ENCODE data around the gene C22orf42. TPM values are rescaled to one million over a fixed set of nuclear protein-coding genes. Genes with fewer than 3 reads are reported as not detected.

Gene C22orf42, protein sequence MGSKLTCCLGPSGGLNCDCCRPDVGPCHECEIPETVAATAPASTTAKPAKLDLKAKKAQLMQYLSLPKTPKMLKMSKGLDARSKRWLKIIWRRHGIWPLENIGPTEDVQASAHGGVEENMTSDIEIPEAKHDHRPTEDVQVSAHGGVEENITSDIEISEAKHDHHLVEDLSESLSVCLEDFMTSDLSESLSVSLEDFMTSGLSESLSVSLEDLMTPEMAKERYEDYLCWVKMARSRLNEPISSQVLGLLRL
- total RNA-seq, result not detected

DNA sequence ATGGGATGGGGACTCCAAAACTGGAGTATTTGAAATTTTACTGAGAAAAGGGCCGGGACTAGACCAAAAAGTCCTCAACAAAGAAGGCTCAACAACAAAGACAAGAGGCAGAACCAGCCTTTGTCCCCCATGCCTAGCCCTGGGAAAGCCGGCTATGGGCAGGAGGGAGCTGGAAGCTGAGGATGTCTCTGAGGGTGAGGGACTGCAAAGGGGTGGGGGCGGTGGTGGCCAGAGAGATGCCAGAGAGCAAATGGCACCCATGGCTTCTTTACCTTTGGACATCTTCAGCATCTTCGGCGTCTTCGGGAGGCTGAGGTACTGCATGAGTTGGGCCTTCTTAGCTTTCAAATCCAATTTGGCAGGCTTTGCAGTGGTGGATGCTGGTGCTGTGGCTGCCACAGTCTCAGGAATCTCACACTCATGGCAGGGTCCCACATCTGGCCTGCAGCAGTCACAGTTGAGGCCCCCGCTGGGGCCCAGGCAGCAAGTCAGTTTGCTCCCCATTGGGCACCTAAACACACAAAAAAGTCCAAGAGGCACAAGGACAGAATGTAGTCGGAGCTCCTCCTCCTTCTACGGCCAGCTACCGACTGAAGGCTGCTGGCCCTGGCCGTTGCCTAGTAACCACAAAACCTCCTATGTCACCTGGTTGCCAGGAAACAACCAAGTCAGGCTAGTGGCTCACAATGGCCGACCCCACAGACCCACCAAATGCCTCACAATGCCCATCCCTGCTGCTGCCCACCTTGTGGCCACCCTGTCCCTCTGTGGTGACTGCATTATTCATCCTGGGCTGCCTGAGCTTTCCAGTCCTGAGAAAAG is at the start of gene C22orf42:
Gene C22orf42 (minus strand): TSS at position 592 of the 822 bp plus-strand sequence. CDS start 88 bp downstream, at position 504.
- no peak for DNase-seq
- Histone ChIP-seq H3K4me3 (no peak within 1 kb of the TSS), H3K36me3 (no peaks in the 10 kb centered on the region), H3K4me1 (no peaks in the 10 kb centered on the region), H3K9me3 (no peaks in the 10 kb centered on the region), H3K27me3 (peaks cover 0 to 30% (median 0%) of the 10 kb centered on the region in 4 donors), H3K27ac (no peak within 1 kb of the TSS)
- intact Hi-C loops (cut with DNase I), result no loop called here
- TF ChIP-seq POLR2A (IDR thresholded peaks at IDR 0.05), result no peak
- TF ChIP-seq, protein P1, sequence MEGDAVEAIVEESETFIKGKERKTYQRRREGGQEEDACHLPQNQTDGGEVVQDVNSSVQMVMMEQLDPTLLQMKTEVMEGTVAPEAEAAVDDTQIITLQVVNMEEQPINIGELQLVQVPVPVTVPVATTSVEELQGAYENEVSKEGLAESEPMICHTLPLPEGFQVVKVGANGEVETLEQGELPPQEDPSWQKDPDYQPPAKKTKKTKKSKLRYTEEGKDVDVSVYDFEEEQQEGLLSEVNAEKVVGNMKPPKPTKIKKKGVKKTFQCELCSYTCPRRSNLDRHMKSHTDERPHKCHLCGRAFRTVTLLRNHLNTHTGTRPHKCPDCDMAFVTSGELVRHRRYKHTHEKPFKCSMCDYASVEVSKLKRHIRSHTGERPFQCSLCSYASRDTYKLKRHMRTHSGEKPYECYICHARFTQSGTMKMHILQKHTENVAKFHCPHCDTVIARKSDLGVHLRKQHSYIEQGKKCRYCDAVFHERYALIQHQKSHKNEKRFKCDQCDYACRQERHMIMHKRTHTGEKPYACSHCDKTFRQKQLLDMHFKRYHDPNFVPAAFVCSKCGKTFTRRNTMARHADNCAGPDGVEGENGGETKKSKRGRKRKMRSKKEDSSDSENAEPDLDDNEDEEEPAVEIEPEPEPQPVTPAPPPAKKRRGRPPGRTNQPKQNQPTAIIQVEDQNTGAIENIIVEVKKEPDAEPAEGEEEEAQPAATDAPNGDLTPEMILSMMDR (IDR thresholded peaks at IDR 0.05), result no peak
- 48 to 72% methylated on average over 7 to 10 of the region's 12 CpGs for WGBS, 2 donors

DNA sequence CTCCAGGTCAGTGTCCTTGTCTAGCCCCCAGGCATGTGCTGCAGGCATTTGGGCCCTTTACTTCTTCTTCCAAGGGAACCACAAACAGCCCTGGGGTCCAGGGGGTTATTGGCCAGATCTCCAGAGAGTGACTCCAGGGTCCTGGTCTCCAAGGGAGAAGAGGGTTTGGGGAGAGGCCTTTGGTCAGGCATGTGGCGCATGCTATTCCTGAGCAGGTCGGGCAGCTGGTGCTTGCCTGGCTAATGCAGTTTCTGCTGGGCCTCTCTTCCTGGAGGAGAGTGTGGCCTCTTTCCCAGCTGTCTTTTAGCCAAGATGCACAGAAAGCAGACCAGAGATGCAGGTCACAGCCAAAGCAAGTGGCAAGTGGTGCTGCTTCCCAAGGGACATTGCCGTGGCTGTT is 49.6 kb upstream of the C22orf42 start:
- intact Hi-C loops (cut with DNase I), result loop anchor here (10.0 kb wide), 1 partner anchor 234 kb away; no protein-coding TSS in a partner anchor
- Histone ChIP-seq H3K9me3 (no peaks in the 10 kb centered on the region), H3K27me3 (peaks cover 0 to 39% (median 2%) of the 10 kb centered on the region in 4 donors), H3K4me1 (peaks cover 0 to 8% (median 0%) of the 10 kb centered on the region in 3 donors), H3K36me3 (no peaks in the 10 kb centered on the region), H3K27ac (no peak overlapping the region), H3K4me3 (no peak overlapping the region)
- DNase-seq, result no peak
- TF ChIP-seq, protein P1 (IDR thresholded peaks at IDR 0.05), result no peak
- no peak for TF ChIP-seq POLR2A (IDR thresholded peaks at IDR 0.05)
- 100% methylated on average over 1 of the region's 3 CpGs; no CpG with 5 or more reads in 1 of the 2 donors for WGBS, 2 donors

DNA sequence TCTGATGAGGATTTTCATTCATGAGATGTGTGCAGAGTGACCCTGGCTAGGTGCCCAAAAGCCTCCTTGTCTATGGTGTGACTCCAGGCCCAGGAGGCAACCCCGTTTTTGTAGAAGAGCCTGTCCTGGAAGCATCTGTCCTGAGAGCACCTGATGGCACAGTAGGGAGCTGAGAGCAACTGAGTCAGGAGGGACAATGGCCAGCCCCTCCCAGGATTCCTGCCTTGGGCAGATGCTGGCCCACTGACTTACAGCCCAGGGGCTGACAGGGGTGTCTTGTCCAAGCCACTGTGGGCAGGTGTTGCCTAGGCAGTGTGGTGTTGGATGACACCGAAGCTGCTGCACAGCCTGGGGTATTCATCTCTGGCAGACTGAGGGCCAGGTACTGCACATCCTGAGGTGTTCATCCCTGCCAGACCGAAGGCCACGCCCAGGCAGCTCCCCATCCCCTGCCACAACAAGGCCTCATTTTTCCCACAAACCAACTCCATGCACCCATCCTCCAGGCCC is 48.9 kb upstream of the C22orf42 start:
- Histone ChIP-seq H3K4me3 (no peak overlapping the region), H3K4me1 (peaks cover 5 to 15% (median 6%) of the 10 kb centered on the region in 3 donors), H3K36me3 (no peaks in the 10 kb centered on the region), H3K27ac (no peak overlapping the region), H3K27me3 (peaks cover 0 to 46% (median 5%) of the 10 kb centered on the region in 4 donors), H3K9me3 (no peaks in the 10 kb centered on the region)
- no peak for DNase-seq
- no CpG with 5 or more reads among the region's 4 CpGs for WGBS, 2 donors
- intact Hi-C loops (cut with DNase I), result loop anchor here (10.0 kb wide), 1 partner anchor 233 kb away; no protein-coding TSS in a partner anchor
- TF ChIP-seq, protein P1 (IDR thresholded peaks at IDR 0.05), result no peak
- no peak for TF ChIP-seq POLR2A (IDR thresholded peaks at IDR 0.05)

DNA sequence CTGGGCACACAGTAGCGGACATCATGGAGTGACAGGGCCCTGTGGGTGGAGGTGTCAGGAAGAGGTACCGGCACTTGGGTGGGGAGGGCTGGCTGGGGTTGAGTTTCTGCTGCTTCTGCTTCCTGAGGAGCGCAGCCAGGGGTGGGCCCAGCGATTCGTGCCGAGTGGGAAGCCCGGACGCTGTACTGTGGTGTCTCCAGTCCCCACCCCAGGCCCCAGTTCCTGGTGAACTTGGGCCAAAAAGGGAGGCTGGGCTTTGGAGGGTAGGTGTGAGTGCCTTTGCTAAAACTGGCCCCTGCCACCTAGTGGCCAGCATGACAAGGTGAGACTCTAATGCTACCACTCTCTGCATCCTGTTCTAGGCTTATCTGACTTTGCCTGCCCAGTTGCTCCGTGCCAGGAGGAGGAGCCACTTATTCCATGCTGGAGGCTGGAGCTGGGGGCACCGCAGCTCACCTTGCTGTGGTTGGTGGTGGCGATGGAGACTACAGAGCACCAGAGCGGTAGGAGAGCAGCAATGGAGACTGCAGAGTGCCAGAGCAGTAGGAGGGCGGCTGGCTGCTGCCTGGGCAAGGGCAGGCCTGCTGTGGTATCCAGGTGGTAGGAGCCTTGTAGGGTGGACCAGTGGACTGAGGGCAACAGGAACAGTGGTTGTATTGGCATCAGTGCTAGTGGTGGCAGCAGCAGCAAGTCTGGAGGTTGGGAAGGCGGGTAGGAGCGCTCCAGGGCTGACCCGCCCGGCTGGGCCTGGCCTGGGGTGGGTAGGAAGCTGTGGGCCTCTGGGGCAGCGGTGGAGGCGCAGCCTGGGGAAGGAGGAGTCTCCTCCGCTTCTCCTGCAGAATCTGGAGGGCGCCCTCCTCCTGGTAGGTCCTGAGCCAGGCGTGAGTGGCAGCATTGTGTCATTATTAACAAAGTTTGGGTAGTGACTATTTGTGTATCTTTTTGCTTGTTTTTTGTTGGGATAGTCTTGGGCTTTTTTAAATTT is 48.0 kb upstream of the C22orf42 start:
- H3K36me3 ChIP-seq, result no peaks in the 10 kb centered on the region
- H3K4me1 ChIP-seq, result peaks cover 9 to 24% (median 12%) of the 10 kb centered on the region in 3 donors
- no peak for TF ChIP-seq POLR2A (IDR thresholded peaks at IDR 0.05)
- TF ChIP-seq, protein P1 (IDR thresholded peaks at IDR 0.05), result peak; percentile 16 to 63 (median 42)
- 61 to 81% methylated on average over 9 to 15 of the region's 22 CpGs for WGBS, 2 donors
- H3K4me3 ChIP-seq, result no peak overlapping the region
- no peak for DNase-seq
- intact Hi-C loops (cut with DNase I), result loop anchor here (10.0 kb wide), 1 partner anchor 232 kb away; no protein-coding TSS in a partner anchor
- no peaks in the 10 kb centered on the region for H3K9me3 ChIP-seq
- no peak overlapping the region for H3K27ac ChIP-seq
- peaks cover 0 to 49% (median 8%) of the 10 kb centered on the region in 4 donors for H3K27me3 ChIP-seq
